CD4-positive, alpha-beta T cell treated with Interleukin-6 at 100 ng/mL for 8 hours (primary cell): Measurements from ENCODE around the gene GAD2.

Experiments
- DNase-seq: peaks from one replicate; pipeline ENCODE4 v3.0.0-alpha.2; 2020; ENCODE audit warnings: mixed read lengths, low spot score

GAD2 gene

DNA sequence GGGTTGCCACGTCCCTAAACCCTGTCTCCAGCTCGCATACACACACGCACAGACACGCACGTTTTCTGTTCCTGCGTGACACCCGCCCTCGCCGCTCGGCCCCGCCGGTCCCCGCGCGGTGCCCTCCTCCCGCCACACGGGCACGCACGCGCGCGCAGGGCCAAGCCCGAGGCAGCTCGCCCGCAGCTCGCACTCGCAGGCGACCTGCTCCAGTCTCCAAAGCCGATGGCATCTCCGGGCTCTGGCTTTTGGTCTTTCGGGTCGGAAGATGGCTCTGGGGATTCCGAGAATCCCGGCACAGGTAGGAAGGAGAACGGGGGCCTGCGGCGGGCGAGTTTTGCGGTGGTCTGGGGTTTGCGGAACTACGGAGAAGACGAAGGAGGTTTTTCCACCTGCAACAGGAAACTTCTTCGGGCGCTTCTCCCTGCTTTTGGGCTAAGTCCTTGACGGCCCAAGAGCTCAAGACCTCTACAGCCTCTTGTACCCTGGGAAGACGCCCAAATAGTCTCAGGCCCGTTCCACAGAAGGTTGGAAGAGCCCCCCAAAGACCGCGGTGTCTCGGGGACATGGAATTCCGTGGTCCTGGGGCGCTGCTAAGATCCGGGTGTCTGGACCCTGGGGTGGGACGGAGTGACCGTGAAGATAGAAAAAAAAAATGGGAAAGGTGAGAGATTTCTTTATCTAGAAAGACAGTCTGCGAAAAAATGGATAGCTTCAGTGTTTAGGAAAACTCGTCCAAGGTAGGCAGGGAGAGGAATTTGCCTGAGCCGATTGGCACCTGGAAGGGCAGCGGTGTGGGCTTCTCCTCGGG, at the start of gene GAD2:
TSS of gene GAD2 (plus strand) at position 190 of the 811 bp plus-strand sequence. CDS start at position 226, 36 bp downstream.
- DNase-seq, result no peak

DNA sequence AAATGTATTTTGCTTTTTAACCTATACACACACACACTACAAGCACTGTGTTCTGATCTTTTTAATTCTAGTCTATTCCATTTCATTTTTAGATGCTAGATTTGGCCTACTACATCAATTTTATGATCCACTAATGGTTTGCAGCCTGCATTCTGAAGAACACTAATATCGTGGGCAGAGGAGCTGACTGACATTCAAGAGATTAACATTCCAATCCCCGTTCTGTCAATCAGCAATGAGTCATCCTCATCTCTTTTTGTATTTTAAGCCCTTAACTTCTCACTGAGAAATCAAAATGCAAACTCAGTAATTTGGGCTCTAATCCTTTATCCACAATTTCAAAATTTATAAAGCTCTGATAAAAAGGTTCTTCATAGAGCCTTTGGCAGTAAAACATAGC, 47.1 kb upstream of the GAD2 start:
- DNase-seq, result no peak

GRCh38 chr10:26172131-26172530, 44.4 kb upstream of the GAD2 start:
- no peak for DNase-seq

DNA sequence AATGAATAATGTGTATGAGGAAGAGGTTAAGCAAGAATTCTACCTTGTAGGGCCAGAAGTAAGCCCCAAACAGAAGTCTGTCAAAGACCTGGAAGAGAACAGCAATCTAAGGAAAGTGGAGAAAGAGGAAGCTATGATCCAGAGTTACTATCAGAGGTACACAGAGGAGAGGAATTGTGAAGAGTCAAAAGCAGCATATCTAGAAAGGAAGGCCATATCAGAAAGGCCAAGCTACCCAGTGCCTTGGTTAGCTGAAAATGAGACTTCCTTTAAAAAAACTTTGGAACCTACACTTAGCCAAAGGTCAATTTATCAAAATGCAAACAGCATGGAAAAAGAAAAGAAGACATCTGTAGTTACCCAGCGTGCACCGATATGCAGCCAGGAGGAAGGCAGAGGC, 42.7 kb upstream of the GAD2 start:
- DNase-seq, result no peak

DNA sequence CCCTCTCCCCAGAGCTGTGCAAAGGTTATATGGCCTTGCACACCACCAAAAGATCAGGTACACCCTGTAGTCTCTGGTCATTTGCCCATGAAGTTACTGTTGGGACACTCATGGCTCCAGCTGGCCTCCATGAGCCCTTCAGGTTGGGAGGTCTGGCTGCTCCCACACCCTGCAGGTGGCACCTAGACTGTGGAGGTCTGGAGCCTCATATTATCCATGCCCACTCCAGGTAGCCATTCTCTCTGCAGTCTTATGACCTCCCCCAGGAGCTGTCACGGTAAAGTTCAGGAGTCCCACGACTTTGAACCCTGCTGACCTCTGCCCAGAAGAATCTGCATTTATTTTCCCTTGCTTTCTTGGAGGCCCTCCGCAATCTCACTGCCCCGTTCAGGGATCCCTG, 39.2 kb upstream of the GAD2 start:
- no peak for DNase-seq

DNA sequence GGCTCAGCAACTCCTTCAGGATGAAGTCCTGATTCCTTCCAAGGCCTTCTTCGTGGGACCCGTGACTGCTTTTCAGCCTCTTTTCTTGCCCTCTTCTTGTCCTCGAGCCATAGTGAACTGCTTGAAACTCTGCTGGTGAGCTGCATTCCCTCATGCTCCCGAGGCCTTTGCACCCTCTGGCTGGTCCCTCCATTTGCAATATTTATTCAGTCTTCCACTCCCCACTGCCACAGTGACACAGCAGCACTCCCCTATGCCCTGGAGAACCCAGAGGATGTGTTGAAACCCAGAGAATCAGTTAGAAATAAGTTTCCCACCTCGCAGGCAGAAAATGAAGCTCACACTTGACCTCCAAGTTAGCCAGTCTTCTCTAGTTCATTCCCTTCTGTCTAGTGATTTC, 22.3 kb upstream of the GAD2 start:
- no peak for DNase-seq

- no peak for DNase-seq
Measured at GRCh38 chr10:26197248-26197647, 19.3 kb upstream of the GAD2 start.

GRCh38 chr10:26198119-26198518, 18.5 kb upstream of the GAD2 start:
- no peak for DNase-seq

GRCh38 chr10:26199841-26200240, 16.7 kb upstream of the GAD2 start:
- no peak for DNase-seq

GRCh38 chr10:26205223-26205622, 11.4 kb upstream of the GAD2 start:
- DNase-seq, result no peak

DNA sequence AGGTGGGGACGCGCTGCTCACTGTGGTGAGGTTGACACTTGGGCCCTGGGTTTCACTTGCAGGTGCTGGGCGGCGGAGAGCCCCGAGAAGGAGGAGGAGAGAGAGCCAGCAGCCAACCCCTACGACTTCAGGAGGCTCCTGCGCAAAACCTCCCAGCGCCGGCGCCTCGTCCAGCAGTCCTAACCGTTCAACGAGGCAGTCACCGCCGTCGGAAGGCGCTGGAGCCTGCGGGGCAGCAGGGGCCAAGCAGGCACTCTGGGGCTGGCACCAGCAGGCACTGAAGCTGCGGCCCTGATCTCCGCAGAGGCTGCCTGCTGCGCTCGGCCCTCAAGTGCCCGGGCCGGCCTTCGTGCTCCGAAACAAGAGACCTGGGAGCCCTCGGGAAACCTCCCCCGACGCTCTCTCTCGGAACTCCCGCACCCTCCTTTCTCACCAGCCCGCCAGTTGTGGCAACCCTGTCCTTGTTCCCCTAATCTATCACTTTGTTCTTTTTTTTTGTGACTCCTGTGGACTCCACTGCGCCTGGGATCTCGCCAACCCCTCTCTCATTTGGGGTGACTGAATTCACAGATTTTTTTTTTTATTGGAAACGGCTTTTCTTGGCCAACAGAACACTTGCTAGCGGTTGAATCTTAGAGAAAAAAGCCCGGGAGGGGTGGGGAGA, 4.7 kb upstream of the GAD2 start:
- DNase-seq, result no peak

DNA sequence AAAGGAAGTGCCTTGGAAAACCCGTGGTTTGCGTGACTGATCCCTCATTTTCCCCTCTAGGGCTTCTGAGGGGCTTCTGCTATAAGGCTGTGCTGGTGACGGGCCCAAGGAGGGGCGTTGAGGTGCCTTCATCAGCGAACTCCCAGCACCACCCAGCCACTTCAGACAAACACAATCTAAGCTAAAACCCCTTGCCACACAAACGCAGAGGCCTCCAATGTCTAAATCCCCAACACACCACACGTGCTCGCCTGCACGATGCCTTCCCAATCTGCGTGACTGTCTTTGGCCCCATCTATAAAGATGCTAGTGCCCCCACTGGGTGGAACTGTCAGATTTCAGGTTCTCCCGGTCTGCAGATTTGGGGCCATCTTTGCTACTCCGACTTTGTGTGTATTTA, 4.1 kb upstream of the GAD2 start:
- DNase-seq, result no peak

GRCh38 chr10:26213157-26213800, 3.3 kb upstream of the GAD2 start:
- no peak for DNase-seq

GRCh38 chr10:26214004-26214403, 2.6 kb upstream of the GAD2 start:
- no peak for DNase-seq

GRCh38 chr10:26214551-26215395, 1.8 kb upstream of the GAD2 start:
- DNase-seq, result no peak

DNA sequence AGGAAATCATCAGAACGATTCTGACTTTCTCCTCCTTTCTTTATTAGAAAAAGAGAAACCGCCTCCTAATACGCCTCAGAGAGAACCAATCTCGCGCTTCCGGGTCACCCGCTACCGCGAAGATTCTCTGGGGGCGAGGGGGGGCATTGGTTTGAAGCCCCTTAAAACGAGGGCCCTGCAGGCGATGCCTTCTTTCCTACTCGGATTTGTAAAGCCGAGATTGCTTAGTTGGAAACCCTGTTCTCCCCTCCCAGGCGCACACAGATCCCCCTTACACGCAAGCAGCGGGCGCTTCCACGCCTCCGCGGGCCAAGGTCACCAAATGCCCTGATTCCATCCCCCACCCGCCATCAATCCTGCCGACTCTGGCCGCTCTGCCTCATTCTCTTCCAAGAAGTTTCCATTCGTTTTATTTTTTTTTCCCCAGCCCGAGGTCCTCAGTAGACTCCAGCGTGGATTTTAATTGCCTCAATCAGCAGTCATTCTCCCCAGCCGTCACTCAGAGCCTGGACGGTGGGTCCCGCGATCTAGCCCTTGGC, 1.1 kb upstream of the GAD2 start:
- no peak for DNase-seq

DNA sequence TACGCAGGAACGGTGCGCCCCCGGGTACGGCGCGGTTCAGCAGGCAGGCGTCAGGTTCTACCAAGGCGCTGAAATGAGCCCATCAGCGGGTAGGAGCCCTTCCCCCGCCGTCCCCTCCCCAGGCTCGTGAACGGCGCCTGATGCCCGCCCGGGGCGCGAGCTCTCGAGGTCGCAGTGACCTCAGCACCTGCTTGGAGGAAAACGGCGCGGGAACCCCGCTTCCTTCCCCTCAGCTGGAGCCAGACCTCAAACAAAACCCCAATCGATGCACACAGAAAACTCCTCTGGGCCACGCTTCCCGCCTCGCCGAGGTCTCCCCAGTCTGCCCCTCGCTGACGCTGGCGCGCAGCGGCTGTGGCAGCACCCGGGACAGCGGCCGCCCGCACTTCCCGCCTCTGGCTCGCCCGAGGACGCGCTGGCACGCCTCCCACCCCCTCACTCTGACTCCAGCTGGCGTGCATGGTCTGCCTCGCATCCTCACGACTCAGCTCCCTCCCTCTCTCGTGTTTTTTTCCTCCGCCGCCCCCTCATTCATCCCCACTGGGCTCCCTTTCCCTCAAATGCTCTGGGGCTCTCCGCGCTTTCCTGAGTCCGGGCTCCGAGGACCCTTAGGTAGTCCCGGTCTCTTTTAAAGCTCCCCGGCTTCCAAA, 514 bp upstream of the GAD2 start:
- DNase-seq, result no peak

DNA sequence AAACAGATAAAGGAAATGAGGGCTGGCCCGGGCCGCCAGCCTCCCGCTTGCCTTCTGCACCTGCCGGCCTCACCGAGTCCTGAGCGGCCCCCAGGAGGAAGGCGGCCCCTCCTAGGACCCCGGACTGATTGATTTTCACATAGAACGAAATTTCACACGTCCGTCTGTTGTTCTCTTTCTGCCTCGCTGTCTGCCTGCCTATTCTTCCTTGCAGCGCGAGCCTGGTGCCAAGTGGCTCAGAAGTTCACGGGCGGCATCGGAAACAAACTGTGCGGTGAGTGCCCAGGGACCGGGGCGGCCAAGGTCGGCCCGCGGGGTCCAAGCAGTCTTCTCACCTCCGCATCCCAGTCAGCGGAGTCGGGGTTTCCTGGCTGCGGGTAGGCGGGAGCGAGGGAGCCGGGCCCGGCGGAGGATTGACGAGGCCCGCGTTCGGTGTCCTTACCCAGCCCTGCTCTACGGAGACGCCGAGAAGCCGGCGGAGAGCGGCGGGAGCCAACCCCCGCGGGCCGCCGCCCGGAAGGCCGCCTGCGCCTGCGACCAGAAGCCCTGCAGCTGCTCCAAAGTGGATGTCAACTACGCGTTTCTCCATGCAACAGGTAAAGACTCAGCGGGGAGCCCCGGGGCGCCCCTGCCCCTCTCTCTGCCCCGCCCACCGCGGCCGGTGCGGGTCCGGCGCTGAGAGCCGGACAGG, 967 bp downstream of the GAD2 start:
- DNase-seq, result no peak

DNA sequence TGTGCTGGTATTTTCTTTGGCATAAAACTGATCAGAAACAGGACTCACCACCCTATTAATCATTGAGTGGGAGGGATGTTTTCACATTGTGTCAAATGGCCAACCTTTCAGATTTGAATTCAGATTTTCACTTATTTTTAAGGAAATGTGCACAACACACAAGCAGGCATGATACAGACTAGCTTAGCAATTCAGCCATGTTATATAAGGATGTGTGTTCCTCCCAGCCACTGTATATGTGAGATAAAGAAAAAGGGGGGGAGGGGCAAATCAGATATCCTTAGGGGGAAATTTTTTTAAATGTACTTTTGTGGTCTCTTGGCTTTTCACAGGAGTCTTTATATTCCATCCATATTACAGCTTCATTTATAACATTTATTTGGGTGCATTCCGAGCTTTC, 3.1 kb downstream of the GAD2 start:
- no peak for DNase-seq

DNA sequence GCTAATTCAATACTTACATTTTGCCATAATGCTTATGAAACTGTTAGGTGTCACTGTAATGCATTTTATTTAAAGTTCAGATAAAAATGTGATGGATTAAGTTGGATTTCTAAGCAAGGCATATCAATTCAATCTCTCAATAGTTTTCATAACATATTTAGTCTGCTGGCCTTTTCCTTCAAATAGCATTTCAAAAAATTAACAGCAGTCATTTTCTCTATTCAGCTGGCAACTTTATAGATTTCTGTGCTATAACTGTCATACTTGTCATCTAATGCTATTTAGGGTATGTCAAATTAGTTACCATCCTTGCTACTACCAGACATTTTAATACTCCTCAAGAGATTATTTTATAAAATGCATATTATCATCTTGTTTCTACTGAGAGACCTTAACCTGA, 4.3 kb downstream of the GAD2 start:
- DNase-seq, result no peak

- DNase-seq, result no peak
Measured at GRCh38 chr10:26221541-26221940, 5.0 kb downstream of the GAD2 start.
